ENCODE measurements around the gene NEDD4L.

NEDD4L gene

GRCh38 chr18:58438161-58438957 lies 394.3 kb downstream of the NEDD4L start:
- Histone ChIP-seq H3K4me3 (ENCODE audit: low read depth, low read length) (no peak overlapping the region), H3K36me3 (no peaks in the 10 kb centered on the region), H3K27ac (no peak overlapping the region), H3K9me3 (ENCODE audit: severe bottlenecking) (peaks cover 5% of the 10 kb centered on the region), H3K27me3 (ENCODE audit: insufficient read depth, low read depth, severe bottlenecking) (no peaks in the 10 kb centered on the region)
- DNase-seq = no peak
- no peak for TF ChIP-seq CTCF (IDR thresholded peaks at IDR 0.05; ENCODE audit: low read depth, low read length)

- H3K36me3 ChIP-seq = no peaks in the 10 kb centered on the region
- no peak overlapping the region for H3K4me3 ChIP-seq (ENCODE audit: low read depth, low read length)
- H3K9me3 ChIP-seq (ENCODE audit: severe bottlenecking) = peaks cover 5% of the 10 kb centered on the region
- TF ChIP-seq CTCF (IDR thresholded peaks at IDR 0.05; ENCODE audit: low read depth, low read length) = no peak
- H3K27ac ChIP-seq = no peak overlapping the region
- DNase-seq = no peak
- H3K27me3 ChIP-seq (ENCODE audit: insufficient read depth, low read depth, severe bottlenecking) = no peaks in the 10 kb centered on the region
Observed at GRCh38 chr18:58438958-58439300, 394.9 kb downstream of the NEDD4L start.

GRCh38 chr18:58443671-58444070 lies 399.6 kb downstream of the NEDD4L start:
- DNase-seq = no peak
- no peak for TF ChIP-seq CTCF (IDR thresholded peaks at IDR 0.05; ENCODE audit: low read depth, low read length)

GRCh38 chr18:58446391-58447060 lies 402.5 kb downstream of the NEDD4L start:
- no peak for TF ChIP-seq CTCF (IDR thresholded peaks at IDR 0.05; ENCODE audit: low read depth, low read length)
- DNase-seq = no peak
- Histone ChIP-seq H3K36me3 (no peaks in the 10 kb centered on the region), H3K27ac (no peak overlapping the region), H3K27me3 (ENCODE audit: insufficient read depth, low read depth, severe bottlenecking) (no peaks in the 10 kb centered on the region), H3K9me3 (ENCODE audit: severe bottlenecking) (no peaks in the 10 kb centered on the region), H3K4me3 (ENCODE audit: low read depth, low read length) (no peak overlapping the region)

More at GRCh38 chr18:58443671-58444070, 399.6 kb downstream of the NEDD4L start:
- Histone ChIP-seq H3K27ac (no peak overlapping the region), H3K36me3 (no peaks in the 10 kb centered on the region), H3K4me3 (ENCODE audit: low read depth, low read length) (no peak overlapping the region), H3K27me3 (ENCODE audit: insufficient read depth, low read depth, severe bottlenecking) (no peaks in the 10 kb centered on the region), H3K9me3 (ENCODE audit: severe bottlenecking) (no peaks in the 10 kb centered on the region)

GRCh38 chr18:58447402-58448095 lies 403.5 kb downstream of the NEDD4L start:
- Histone ChIP-seq H3K27me3 (ENCODE audit: insufficient read depth, low read depth, severe bottlenecking) (no peaks in the 10 kb centered on the region), H3K9me3 (ENCODE audit: severe bottlenecking) (no peaks in the 10 kb centered on the region), H3K36me3 (no peaks in the 10 kb centered on the region), H3K27ac (no peak overlapping the region), H3K4me3 (ENCODE audit: low read depth, low read length) (no peak overlapping the region)
- no peak for DNase-seq
- TF ChIP-seq CTCF (IDR thresholded peaks at IDR 0.05; ENCODE audit: low read depth, low read length) = no peak

Data from WERI-Rb-1 (cell line).